Panc1 (cell line): ENCODE data around the gene SHISAL2B. TPM values are rescaled to one million over a fixed set of nuclear protein-coding genes. Genes with fewer than 3 reads are reported as not detected.
"Not testable (repeated sequence)": the region's sequence is repeated elsewhere in the genome, so short reads cannot be mapped to it uniquely, and the experiment has no call there.

Experiments used
- ATAC-seq: fragments of 200-7000 bp; cut with Tn5 transposase; 2 replicates; pipeline ENCODE4 v1.9.1; 2020; ENCODE audit warnings: mild to moderate bottlenecking, moderate library complexity
- BruUV-seq: library from RNA; stranded (reverse); fragments of 400-500 nt; replicated peaks from 2 replicates; lab custom pipeline; 2021; lab: Mats Ljungman, UMichigan
- CTCF ChIA-PET: fragments of 300-600 bp; sonication (Branson Sonifier 250); formaldehyde crosslinking; loops from one replicate; lab custom pipeline; 2022; ENCODE audit warnings: antibody characterized with exemption; lab: Charles Lee
- POLR2A ChIA-PET: fragments of 300-600 bp; sonication (Branson Sonifier 250); formaldehyde crosslinking; loops from one replicate; lab custom pipeline; 2022; ENCODE audit warnings: antibody characterized with exemption; lab: Charles Lee
- DNase-seq: peaks from one replicate; pipeline ENCODE4 v3.0.0-alpha.2; 2010; ENCODE audit warnings: low read depth, low spot score
- H3K27ac ChIP-seq: 2 replicates; pipeline ENCODE4 v1.5.1; 2011; ENCODE audit warnings: mild to moderate bottlenecking, low read length, inconsistent platforms
- H3K27me3 ChIP-seq: fragments of 200-500 bp; sonication (Bioruptor generic); 2 replicates; pipeline ENCODE4 v1.6.0; 2014; ENCODE audit warnings: low read length, inconsistent platforms; ENCODE audit not compliant: control insufficient read depth, insufficient read depth
- H3K36me3 ChIP-seq: fragments of 200-500 bp; sonication (Bioruptor generic); 2 replicates; pipeline ENCODE4 v1.5.1; 2014; ENCODE audit warnings: inconsistent platforms, mild to moderate bottlenecking, low read length, moderate library complexity; ENCODE audit not compliant: control insufficient read depth, insufficient read depth
- H3K4me1 ChIP-seq: 2 replicates; pipeline ENCODE4 v1.5.1; 2011; ENCODE audit warnings: inconsistent platforms, mild to moderate bottlenecking, low read length, moderate library complexity; ENCODE audit not compliant: control insufficient read depth, insufficient read depth
- H3K4me3 ChIP-seq, 2 experiments: 2 replicates each; pipeline ENCODE4 v1.5.1; 2011 to 2012; ENCODE audit warnings: low read depth in 2 of 2, low read length in 2 of 2, mild to moderate bottlenecking in 2 of 2, inconsistent platforms in 1 of 2, moderate library complexity in 1 of 2
- H3K9me3 ChIP-seq: fragments of 200-500 bp; sonication (Bioruptor generic); 2 replicates; pipeline ENCODE4 v1.5.1; 2014; ENCODE audit warnings: low read depth, mild to moderate bottlenecking, inconsistent platforms, low read length, moderate library complexity; ENCODE audit not compliant: control insufficient read depth, insufficient read depth
- CTCF ChIP-seq: fragments of 450-650 bp; IDR thresholded peaks from 2 replicates; pipeline ENCODE4 v1.5.1; 2017; ENCODE audit warnings: mild to moderate bottlenecking
- POLR2AphosphoS5 ChIP-seq: IDR thresholded peaks from 2 replicates; pipeline ENCODE4 v1.6.1; 2012; ENCODE audit warnings: mild to moderate bottlenecking, low read depth, low read length, moderate library complexity
- REST ChIP-seq, 2 experiments: IDR thresholded peaks; 2 replicates each; pipeline ENCODE4 v1.6.1; 2011 to 2012; ENCODE audit warnings: low read depth in 2 of 2, control low read depth in 1 of 2, low read length in 1 of 2, mild to moderate bottlenecking in 1 of 2, moderate library complexity in 1 of 2; ENCODE audit not compliant: insufficient read depth in 1 of 2
- SIN3A ChIP-seq: IDR thresholded peaks from 2 replicates; pipeline ENCODE4 v1.6.1; 2012; ENCODE audit warnings: low read depth, mild to moderate bottlenecking, low read length, moderate library complexity, borderline replicate concordance; ENCODE audit not compliant: insufficient read depth
- TCF7L2 ChIP-seq: IDR thresholded peaks from 2 replicates; pipeline ENCODE4 v1.6.1; 2011; ENCODE audit warnings: mild to moderate bottlenecking, low read depth, low read length, inconsistent platforms
- in situ Hi-C: cut with HindIII; loops from 2 replicates; pipeline ENCODE4 v1.10.0; 2016; ENCODE audit warnings: low sequenced_read_pairs, low pct_unique_long_range_greater_than_20kb
- intact Hi-C: fragments of 100-400 bp; cut with micrococcal nuclease; formaldehyde crosslinking; loops from one replicate; pipeline ENCODE4 v1.10.0; 2022; ENCODE audit not compliant: unreplicated experiment
- total RNA-seq: library from RNA; stranded (reverse); gene quantifications from one replicate; pipeline ENCODE4 v1.2.1, GENCODE V29; 2021; ENCODE audit not compliant: unreplicated experiment

SHISAL2B gene
- total RNA-seq, 1 experiment from 2014 or later = not detected

GRCh38 chr5:64693636-64694035 is 3.3 kb downstream of the SHISAL2B start:
- in situ Hi-C loops = no loop called here
- CTCF ChIA-PET = no interaction called here

GRCh38 chr5:64696414-64696813 is 6.1 kb downstream of the SHISAL2B start:
- DNase-seq, POLR2A ChIA-PET, in situ Hi-C loops, CTCF ChIA-PET, H3K9me3 ChIP-seq, H3K27ac ChIP-seq, intact Hi-C loops, ATAC-seq, H3K36me3 ChIP-seq, BruUV-seq, H3K4me1 ChIP-seq, H3K4me3 ChIP-seq: not testable (repeated sequence)
- peaks cover 16% of the 10 kb centered on the region for H3K27me3 ChIP-seq

More at GRCh38 chr5:64693636-64694035, 3.3 kb downstream of the SHISAL2B start:
- no peak for DNase-seq
- BruUV-seq = no TSS peak
- TF ChIP-seq POLR2AphosphoS5 (no peak), SIN3A (no peak), CTCF (no peak), REST (IDR thresholded peaks at IDR 0.05; ENCODE audit: insufficient read depth in 1 of 2, low read depth in 2 of 2, low read length in 1 of 2) (no peak), TCF7L2 (no peak)
- no peak overlapping the region for H3K4me3 ChIP-seq
- no peaks in the 10 kb centered on the region for H3K4me1 ChIP-seq
- POLR2A ChIA-PET = no interaction called here
- intact Hi-C loops = no loop called here
- ATAC-seq = no peak
- no peaks in the 10 kb centered on the region for H3K36me3 ChIP-seq
- H3K27me3 ChIP-seq = peaks cover 33% of the 10 kb centered on the region
- H3K27ac ChIP-seq = no peak overlapping the region
- H3K9me3 ChIP-seq = no peaks in the 10 kb centered on the region

- H3K36me3 ChIP-seq = no peaks in the 10 kb centered on the region
- no TSS peak for BruUV-seq
- DNase-seq (no peak), ATAC-seq (no peak)
- CTCF ChIA-PET = no interaction called here
- peaks cover 11% of the 10 kb centered on the region for H3K27me3 ChIP-seq
- H3K9me3 ChIP-seq = no peaks in the 10 kb centered on the region
- in situ Hi-C loops = no loop called here
- H3K27ac ChIP-seq = no peak overlapping the region
- no peaks in the 10 kb centered on the region for H3K4me1 ChIP-seq
- intact Hi-C loops = no loop called here
- TF ChIP-seq POLR2AphosphoS5 (no peak), TCF7L2 (no peak), REST (IDR thresholded peaks at IDR 0.05; ENCODE audit: insufficient read depth in 1 of 2, low read depth in 2 of 2, low read length in 1 of 2) (no peak), CTCF (no peak), SIN3A (no peak)
- POLR2A ChIA-PET = no interaction called here
- H3K4me3 ChIP-seq = no peak overlapping the region
These were observed 10.5 kb downstream of the SHISAL2B start for GRCh38 chr5:64700765-64701164.

GRCh38 chr5:64706074-64706473 is 15.8 kb downstream of the SHISAL2B start:
- intact Hi-C loops, BruUV-seq, ATAC-seq, CTCF ChIA-PET, H3K4me1 ChIP-seq, H3K4me3 ChIP-seq, DNase-seq, POLR2A ChIA-PET, H3K36me3 ChIP-seq, in situ Hi-C loops, H3K27ac ChIP-seq, H3K9me3 ChIP-seq: not testable (repeated sequence)
- H3K27me3 ChIP-seq = peaks cover 11% of the 10 kb centered on the region
